Retinal pigment epithelial cell (primary cell): ENCODE results near the gene RNF212B.
"Not testable (repeated sequence)": the region's sequence is repeated elsewhere in the genome, so short reads cannot be mapped to it uniquely, and the experiment has no call there.

Experiments
- DNase-seq: peaks from one replicate; pipeline ENCODE4 v3.0.0-alpha.2; 2010; ENCODE audit warnings: low read depth
- H3K4me3 ChIP-seq: 2 replicates; pipeline ENCODE4 v1.5.1; 2011; ENCODE audit warnings: mild to moderate bottlenecking, low read length, control low read depth, moderate library complexity
- CTCF ChIP-seq: conservative IDR thresholded peaks from 2 replicates; pipeline ENCODE4 v1.5.1; 2011; ENCODE audit warnings: low read depth, low read length, control low read depth, inconsistent platforms

RNF212B gene

DNA sequence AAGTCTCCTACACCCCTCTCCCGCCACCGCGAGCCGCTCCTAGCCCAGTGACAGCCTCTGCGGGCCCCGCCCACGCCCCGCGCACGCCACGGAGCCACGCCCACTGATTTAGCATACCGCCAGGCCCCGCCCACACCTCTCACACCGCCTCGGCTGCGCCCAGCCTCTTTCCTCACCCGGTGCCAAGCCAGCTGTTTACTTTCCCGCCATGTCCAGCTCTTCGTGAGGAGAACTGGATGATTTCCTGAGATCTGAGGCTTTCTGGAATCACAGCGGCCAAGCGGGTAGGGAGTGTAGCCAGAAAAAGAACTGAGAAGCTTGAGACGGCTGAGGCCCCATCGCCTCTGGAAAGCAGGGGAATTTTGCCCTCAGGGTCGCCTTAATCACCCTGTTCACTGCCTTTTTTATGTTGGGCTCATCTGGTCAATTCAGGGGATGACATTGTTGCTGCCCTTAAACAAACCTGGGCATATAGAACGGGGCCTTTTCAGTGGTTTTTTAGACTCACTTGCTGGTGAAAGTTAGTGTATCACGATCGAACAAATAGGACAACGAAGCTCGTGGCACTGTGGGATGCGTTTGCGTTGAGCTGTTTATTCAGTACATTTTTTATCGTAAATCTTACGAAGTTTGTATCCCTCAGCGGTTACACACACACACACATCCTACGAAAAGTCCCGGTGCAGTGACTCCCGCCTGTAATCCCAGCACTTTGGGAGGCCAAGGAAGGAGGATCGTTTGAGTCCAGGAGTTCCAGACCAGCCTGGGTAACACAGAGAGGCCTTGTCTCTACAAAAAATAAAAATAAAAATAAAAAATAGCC lies at the start of gene RNF212B:
Gene RNF212B (plus strand): TSS at position 165 of the 823 bp plus-strand sequence. CDS start 2,410 bp downstream, outside the sequence.
- peak within 1 kb of the TSS; percentile 31 for H3K4me3 ChIP-seq
- DNase-seq = no peak
- no peak for TF ChIP-seq CTCF

DNA sequence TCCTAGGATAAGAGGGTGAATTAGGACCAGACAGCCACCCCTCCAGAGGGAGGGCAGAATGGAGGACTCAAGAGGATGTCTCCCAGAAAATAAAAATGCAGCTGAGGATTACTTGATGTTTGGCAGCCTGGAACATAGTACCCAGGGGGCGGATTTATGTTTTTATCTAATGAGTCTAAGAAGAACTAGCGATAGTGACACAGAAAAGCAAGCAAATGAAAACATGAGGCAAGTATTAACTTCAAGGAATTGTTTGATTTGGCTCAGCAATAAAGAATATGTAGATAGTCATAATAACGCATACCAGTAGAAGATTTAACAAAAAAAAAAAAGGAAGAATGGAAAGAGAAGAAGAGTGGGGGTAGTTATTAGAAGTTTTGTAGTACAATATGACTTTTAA lies 44.3 kb upstream of the RNF212B start:
- no peak for DNase-seq
- no peak for TF ChIP-seq CTCF

DNA sequence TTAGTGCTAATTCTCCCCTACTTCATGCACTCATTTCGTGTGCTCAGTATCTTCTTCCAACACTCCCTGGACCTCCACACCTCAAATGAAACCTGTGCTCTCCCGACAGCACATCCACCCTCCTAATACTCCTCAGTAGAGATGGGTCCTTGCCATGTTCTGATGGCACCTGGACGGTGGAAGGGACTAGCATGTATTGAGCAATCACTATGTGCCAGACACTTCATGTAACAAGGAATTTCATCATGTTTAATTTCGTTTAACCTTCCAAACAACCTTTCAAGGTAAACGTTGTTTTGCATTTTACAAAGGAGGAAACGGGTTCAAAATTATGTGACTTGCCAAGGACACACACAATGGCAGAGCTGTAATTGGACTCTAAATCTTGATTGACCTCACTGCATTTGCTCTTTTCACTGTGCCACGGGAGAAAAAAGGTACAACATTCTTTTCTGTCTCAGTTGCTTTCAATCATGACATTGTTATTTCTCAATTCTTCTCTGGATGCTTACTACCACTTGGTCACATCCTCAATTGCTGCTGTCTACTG lies 42.1 kb upstream of the RNF212B start:
- no peak overlapping the region for H3K4me3 ChIP-seq
- TF ChIP-seq CTCF = no peak

More for the DNA sequence above, 44.3 kb upstream of the RNF212B start:
- no peak overlapping the region for H3K4me3 ChIP-seq

GRCh38 chr14:23196487-23196886 lies 41.2 kb upstream of the RNF212B start:
- H3K4me3 ChIP-seq, DNase-seq: not testable (repeated sequence)

More for the DNA sequence above, 42.1 kb upstream of the RNF212B start:
- no peak for DNase-seq

DNA sequence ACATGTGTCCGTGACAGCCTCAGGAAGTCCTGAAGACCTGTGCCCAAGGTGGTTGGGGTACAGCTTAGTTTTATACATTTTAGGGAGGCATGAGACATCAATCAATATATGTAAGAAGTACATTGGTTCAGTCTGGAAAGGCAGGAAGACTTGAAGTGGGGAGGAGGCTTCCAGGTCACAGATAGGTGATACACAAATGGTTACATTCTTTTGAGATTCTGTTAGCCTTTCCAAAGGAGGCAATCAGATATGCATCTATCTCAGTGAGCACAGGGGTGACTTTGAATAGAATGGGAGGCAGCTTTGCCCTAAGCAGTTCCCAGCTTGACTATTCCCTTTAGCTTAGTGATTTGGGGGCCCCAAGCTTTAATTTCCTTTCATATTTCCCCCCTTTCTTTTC lies 38.6 kb upstream of the RNF212B start:
- H3K4me3 ChIP-seq = not testable (repeated sequence)

GRCh38 chr14:23202001-23202400 lies 35.7 kb upstream of the RNF212B start:
- TF ChIP-seq CTCF = no peak
- H3K4me3 ChIP-seq = no peak overlapping the region
- DNase-seq = no peak

More for the DNA sequence above, 38.6 kb upstream of the RNF212B start:
- not testable (repeated sequence) for DNase-seq

GRCh38 chr14:23206422-23207145 lies 31.2 kb upstream of the RNF212B start:
- H3K4me3 ChIP-seq = no peak overlapping the region
- TF ChIP-seq CTCF = no peak
- DNase-seq = no peak
